Panc1 (cell line): ENCODE measurements around the gene NCLN. TPM values are rescaled to one million over a fixed set of nuclear protein-coding genes. Genes with fewer than 3 reads are reported as not detected.
"Not testable (repeated sequence)": the region's sequence is repeated elsewhere in the genome, so short reads cannot be mapped to it uniquely, and the experiment has no call there.

ENCODE experiments used
- ATAC-seq: fragments of 200-7000 bp; cut with Tn5 transposase; 2 replicates; pipeline ENCODE4 v1.9.1; 2020; ENCODE audit warnings: mild to moderate bottlenecking, moderate library complexity
- BruUV-seq: library from RNA; stranded (reverse); fragments of 400-500 nt; replicated peaks from 2 replicates; lab custom pipeline; 2021; lab: Mats Ljungman, UMichigan
- CTCF ChIA-PET: fragments of 300-600 bp; sonication (Branson Sonifier 250); formaldehyde crosslinking; loops from one replicate; lab custom pipeline; 2022; ENCODE audit warnings: antibody characterized with exemption; lab: Charles Lee
- POLR2A ChIA-PET: fragments of 300-600 bp; sonication (Branson Sonifier 250); formaldehyde crosslinking; loops from one replicate; lab custom pipeline; 2022; ENCODE audit warnings: antibody characterized with exemption; lab: Charles Lee
- DNase-seq: peaks from one replicate; pipeline ENCODE4 v3.0.0-alpha.2; 2010; ENCODE audit warnings: low read depth, low spot score
- H3K27ac ChIP-seq: 2 replicates; pipeline ENCODE4 v1.5.1; 2011; ENCODE audit warnings: mild to moderate bottlenecking, low read length, inconsistent platforms
- H3K27me3 ChIP-seq: fragments of 200-500 bp; sonication (Bioruptor generic); 2 replicates; pipeline ENCODE4 v1.6.0; 2014; ENCODE audit warnings: low read length, inconsistent platforms; ENCODE audit not compliant: control insufficient read depth, insufficient read depth
- H3K36me3 ChIP-seq: fragments of 200-500 bp; sonication (Bioruptor generic); 2 replicates; pipeline ENCODE4 v1.5.1; 2014; ENCODE audit warnings: inconsistent platforms, mild to moderate bottlenecking, low read length, moderate library complexity; ENCODE audit not compliant: control insufficient read depth, insufficient read depth
- H3K4me1 ChIP-seq: 2 replicates; pipeline ENCODE4 v1.5.1; 2011; ENCODE audit warnings: inconsistent platforms, mild to moderate bottlenecking, low read length, moderate library complexity; ENCODE audit not compliant: control insufficient read depth, insufficient read depth
- H3K4me3 ChIP-seq, 2 experiments: 2 replicates each; pipeline ENCODE4 v1.5.1; 2011 to 2012; ENCODE audit warnings: low read depth in 2 of 2, low read length in 2 of 2, mild to moderate bottlenecking in 2 of 2, inconsistent platforms in 1 of 2, moderate library complexity in 1 of 2
- H3K9me3 ChIP-seq: fragments of 200-500 bp; sonication (Bioruptor generic); 2 replicates; pipeline ENCODE4 v1.5.1; 2014; ENCODE audit warnings: low read depth, mild to moderate bottlenecking, inconsistent platforms, low read length, moderate library complexity; ENCODE audit not compliant: control insufficient read depth, insufficient read depth
- POLR2AphosphoS5 ChIP-seq: IDR thresholded peaks from 2 replicates; pipeline ENCODE4 v1.6.1; 2012; ENCODE audit warnings: mild to moderate bottlenecking, low read depth, low read length, moderate library complexity
- SIN3A ChIP-seq: IDR thresholded peaks from 2 replicates; pipeline ENCODE4 v1.6.1; 2012; ENCODE audit warnings: low read depth, mild to moderate bottlenecking, low read length, moderate library complexity, borderline replicate concordance; ENCODE audit not compliant: insufficient read depth
- TCF7L2 ChIP-seq: IDR thresholded peaks from 2 replicates; pipeline ENCODE4 v1.6.1; 2011; ENCODE audit warnings: mild to moderate bottlenecking, low read depth, low read length, inconsistent platforms
- in situ Hi-C: cut with HindIII; loops from 2 replicates; pipeline ENCODE4 v1.10.0; 2016; ENCODE audit warnings: low sequenced_read_pairs, low pct_unique_long_range_greater_than_20kb
- intact Hi-C: fragments of 100-400 bp; cut with micrococcal nuclease; formaldehyde crosslinking; loops from one replicate; pipeline ENCODE4 v1.10.0; 2022; ENCODE audit not compliant: unreplicated experiment
- total RNA-seq: library from RNA; stranded (reverse); gene quantifications from one replicate; pipeline ENCODE4 v1.2.1, GENCODE V29; 2021; ENCODE audit not compliant: unreplicated experiment
- TF ChIP-seq, protein P1 (sequence below): fragments of 450-650 bp; IDR thresholded peaks from 2 replicates; pipeline ENCODE4 v1.5.1; 2017; ENCODE audit warnings: mild to moderate bottlenecking
- TF ChIP-seq, protein P2 (sequence below), 2 experiments: IDR thresholded peaks; 2 replicates each; pipeline ENCODE4 v1.6.1; 2011 to 2012; ENCODE audit warnings: low read depth in 2 of 2, control low read depth in 1 of 2, low read length in 1 of 2, mild to moderate bottlenecking in 1 of 2, moderate library complexity in 1 of 2; ENCODE audit not compliant: insufficient read depth in 1 of 2

NCLN gene
- total RNA-seq, 1 experiment from 2014 or later: 132 TPM

DNA sequence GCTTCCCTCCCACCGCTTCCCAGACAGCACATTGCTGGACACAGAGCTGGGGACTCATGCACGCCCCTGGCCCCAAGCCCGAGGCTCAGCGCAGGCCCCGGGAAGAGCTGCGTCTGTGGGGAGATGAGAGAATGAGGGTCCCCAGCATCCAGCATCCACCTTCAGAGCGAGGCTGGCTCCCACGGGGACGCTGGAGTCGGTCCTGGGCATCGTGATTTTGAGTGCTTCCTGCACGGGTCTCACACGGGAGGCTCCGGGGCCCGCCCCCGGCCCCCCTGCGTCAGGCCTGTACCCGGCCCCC is 4.7 kb downstream of the NCLN start:
- ATAC-seq: no peak
- intact Hi-C loops (no loop called here), in situ Hi-C loops (no loop called here)
- no peak for DNase-seq
- Histone ChIP-seq H3K27me3 (no peaks in the 10 kb centered on the region), H3K9me3 (no peaks in the 10 kb centered on the region), H3K4me3 (no peak overlapping the region), H3K4me1 (no peaks in the 10 kb centered on the region), H3K27ac (no peak overlapping the region), H3K36me3 (no peaks in the 10 kb centered on the region; the same call in 1 of the 2 replicates)
- BruUV-seq: no TSS peak
- TF ChIP-seq, protein P1, sequence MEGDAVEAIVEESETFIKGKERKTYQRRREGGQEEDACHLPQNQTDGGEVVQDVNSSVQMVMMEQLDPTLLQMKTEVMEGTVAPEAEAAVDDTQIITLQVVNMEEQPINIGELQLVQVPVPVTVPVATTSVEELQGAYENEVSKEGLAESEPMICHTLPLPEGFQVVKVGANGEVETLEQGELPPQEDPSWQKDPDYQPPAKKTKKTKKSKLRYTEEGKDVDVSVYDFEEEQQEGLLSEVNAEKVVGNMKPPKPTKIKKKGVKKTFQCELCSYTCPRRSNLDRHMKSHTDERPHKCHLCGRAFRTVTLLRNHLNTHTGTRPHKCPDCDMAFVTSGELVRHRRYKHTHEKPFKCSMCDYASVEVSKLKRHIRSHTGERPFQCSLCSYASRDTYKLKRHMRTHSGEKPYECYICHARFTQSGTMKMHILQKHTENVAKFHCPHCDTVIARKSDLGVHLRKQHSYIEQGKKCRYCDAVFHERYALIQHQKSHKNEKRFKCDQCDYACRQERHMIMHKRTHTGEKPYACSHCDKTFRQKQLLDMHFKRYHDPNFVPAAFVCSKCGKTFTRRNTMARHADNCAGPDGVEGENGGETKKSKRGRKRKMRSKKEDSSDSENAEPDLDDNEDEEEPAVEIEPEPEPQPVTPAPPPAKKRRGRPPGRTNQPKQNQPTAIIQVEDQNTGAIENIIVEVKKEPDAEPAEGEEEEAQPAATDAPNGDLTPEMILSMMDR: no peak
- TF ChIP-seq POLR2AphosphoS5 (no peak), TCF7L2 (no peak), SIN3A (no peak)
- TF ChIP-seq, protein P2, sequence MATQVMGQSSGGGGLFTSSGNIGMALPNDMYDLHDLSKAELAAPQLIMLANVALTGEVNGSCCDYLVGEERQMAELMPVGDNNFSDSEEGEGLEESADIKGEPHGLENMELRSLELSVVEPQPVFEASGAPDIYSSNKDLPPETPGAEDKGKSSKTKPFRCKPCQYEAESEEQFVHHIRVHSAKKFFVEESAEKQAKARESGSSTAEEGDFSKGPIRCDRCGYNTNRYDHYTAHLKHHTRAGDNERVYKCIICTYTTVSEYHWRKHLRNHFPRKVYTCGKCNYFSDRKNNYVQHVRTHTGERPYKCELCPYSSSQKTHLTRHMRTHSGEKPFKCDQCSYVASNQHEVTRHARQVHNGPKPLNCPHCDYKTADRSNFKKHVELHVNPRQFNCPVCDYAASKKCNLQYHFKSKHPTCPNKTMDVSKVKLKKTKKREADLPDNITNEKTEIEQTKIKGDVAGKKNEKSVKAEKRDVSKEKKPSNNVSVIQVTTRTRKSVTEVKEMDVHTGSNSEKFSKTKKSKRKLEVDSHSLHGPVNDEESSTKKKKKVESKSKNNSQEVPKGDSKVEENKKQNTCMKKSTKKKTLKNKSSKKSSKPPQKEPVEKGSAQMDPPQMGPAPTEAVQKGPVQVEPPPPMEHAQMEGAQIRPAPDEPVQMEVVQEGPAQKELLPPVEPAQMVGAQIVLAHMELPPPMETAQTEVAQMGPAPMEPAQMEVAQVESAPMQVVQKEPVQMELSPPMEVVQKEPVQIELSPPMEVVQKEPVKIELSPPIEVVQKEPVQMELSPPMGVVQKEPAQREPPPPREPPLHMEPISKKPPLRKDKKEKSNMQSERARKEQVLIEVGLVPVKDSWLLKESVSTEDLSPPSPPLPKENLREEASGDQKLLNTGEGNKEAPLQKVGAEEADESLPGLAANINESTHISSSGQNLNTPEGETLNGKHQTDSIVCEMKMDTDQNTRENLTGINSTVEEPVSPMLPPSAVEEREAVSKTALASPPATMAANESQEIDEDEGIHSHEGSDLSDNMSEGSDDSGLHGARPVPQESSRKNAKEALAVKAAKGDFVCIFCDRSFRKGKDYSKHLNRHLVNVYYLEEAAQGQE (IDR thresholded peaks at IDR 0.05; ENCODE audit: insufficient read depth in 1 of 2, low read depth in 2 of 2, low read length in 1 of 2): no peak
- ChIA-PET CTCF (no interaction called here), POLR2A (no interaction called here)

DNA sequence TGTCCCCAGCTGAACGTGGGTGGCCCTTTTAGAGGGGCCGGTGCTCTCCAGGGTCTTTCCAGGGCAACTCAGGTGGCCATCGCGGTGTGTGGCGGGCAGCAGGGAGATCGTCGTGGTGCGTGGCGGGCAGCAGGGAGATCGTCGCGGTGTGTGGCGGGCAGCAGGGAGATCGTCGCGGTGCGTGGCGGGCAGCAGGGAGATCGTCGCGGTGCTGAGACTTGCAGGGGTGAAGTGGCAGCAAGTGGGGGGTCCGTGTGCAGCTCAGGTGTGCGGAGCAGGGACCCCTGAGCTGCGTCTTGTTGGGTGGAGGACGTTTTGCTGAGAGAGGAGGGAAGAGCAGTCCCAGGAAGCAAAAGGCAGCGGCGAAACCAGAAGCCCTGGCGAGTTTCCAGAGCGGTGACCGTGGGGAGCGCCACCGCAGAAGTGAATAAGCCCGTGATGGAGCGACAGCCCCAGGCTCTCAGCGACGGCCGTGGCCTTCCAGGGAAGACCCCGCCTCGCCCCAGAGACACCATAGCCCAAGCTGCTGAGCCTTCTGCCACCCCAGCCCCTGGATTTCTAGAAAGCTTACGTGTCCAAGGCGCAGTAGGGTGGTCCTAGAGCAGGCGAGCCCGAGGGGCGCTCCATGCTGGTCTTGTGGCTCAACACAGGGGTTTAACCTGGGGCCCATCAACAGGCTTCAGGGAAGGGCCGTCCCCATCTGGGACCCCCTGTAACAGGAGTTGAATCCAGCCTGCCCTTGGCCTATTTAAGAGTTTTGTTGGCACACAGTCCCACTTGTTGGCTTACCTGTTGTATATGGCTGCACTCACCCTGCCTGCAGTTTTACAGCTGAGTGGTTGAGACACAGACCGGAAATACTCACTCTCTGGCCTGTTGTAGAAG is 5.4 kb downstream of the NCLN start:
- Histone ChIP-seq H3K36me3 (no peaks in the 10 kb centered on the region; the same call in 1 of the 2 replicates), H3K9me3 (no peaks in the 10 kb centered on the region), H3K4me1 (no peaks in the 10 kb centered on the region), H3K4me3 (no peak overlapping the region), H3K27me3 (no peaks in the 10 kb centered on the region), H3K27ac (no peak overlapping the region)
- POLR2A ChIA-PET: no interaction called here
- CTCF ChIA-PET: no interaction called here
- intact Hi-C loops: no loop called here
- TF ChIP-seq SIN3A: no peak
- no peak for TF ChIP-seq TCF7L2
- TF ChIP-seq, protein P2 (IDR thresholded peaks at IDR 0.05; ENCODE audit: insufficient read depth in 1 of 2, low read depth in 2 of 2, low read length in 1 of 2): no peak
- TF ChIP-seq, protein P1: no peak
- no peak for TF ChIP-seq POLR2AphosphoS5
- in situ Hi-C loops: no loop called here
- DNase-seq (no peak), ATAC-seq (no peak)
- BruUV-seq: no TSS peak

DNA sequence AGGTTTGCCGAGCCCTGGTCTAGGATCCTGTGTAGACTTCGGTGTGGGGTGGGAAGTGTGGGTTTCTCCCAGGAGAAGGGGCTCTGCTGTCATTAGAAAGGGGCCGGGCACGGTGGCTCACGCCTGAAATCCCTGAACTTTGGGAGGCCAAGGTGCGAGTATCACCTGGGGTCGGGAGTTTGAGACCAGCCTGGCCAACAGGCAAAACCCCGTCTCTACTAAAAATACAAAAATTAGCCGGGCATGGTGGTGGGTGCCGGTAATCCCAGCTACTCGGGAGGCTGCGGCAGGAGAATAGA is 6.0 kb downstream of the NCLN start:
- H3K9me3 ChIP-seq, intact Hi-C loops, in situ Hi-C loops, ATAC-seq, CTCF ChIA-PET, POLR2A ChIA-PET, BruUV-seq, H3K27me3 ChIP-seq, H3K27ac ChIP-seq, H3K4me1 ChIP-seq, H3K4me3 ChIP-seq, H3K36me3 ChIP-seq, DNase-seq: not testable (repeated sequence)
